CD14-positive monocyte (primary cell): ENCODE data around the gene PRSS23. TPM values are rescaled to one million over a fixed set of nuclear protein-coding genes. Genes with fewer than 3 reads are reported as not detected.
"Not testable (repeated sequence)": the region's sequence is repeated elsewhere in the genome, so short reads cannot be mapped to it uniquely, and the experiment has no call there.

ENCODE experiments used
- DNase-seq, 3 donors: peaks; one replicate each; pipeline ENCODE4 v3.0.0-alpha.2; 2011 to 2022
- H2AFZ ChIP-seq: 2 replicates; pipeline ENCODE4 v1.6.0; 2012; ENCODE audit warnings: mild to moderate bottlenecking, low read depth, low read length, inconsistent platforms; ENCODE audit not compliant: insufficient read depth, poor library complexity, severe bottlenecking
- H3K27ac ChIP-seq, 2 donors: 1 replicate in 1 of 2; 2 replicates in 1 of 2; pipeline ENCODE4 v1.5.1; 2012 to 2013; ENCODE audit warnings: low read length in 2 of 2, control low read depth in 1 of 2, inconsistent platforms in 1 of 2, low read depth in 1 of 2, mild to moderate bottlenecking in 1 of 2
- H3K27me3 ChIP-seq, 2 donors: one replicate each; pipeline versions ENCODE4 v1.6.0 to v1.6.1; 2011 to 2013; ENCODE audit warnings: low read length in 2 of 2; ENCODE audit not compliant: control insufficient read depth in 2 of 2, insufficient read depth in 2 of 2
- H3K36me3 ChIP-seq, 2 donors: replicated peaks in 1 of 2; 1 replicate in 1 of 2; 2 replicates in 1 of 2; pipeline versions ENCODE4 v1.5.1 to v1.6.1; 2012 to 2013; ENCODE audit warnings: low read length in 2 of 2, control low read depth in 1 of 2, inconsistent platforms in 1 of 2, mild to moderate bottlenecking in 1 of 2; ENCODE audit not compliant: insufficient read depth in 2 of 2, control insufficient read depth in 1 of 2
- H3K4me1 ChIP-seq, 2 donors: 1 replicate in 1 of 2; 2 replicates in 1 of 2; pipeline versions ENCODE4 v1.5.1 to v1.6.1; 2012 to 2013; ENCODE audit warnings: low read length in 2 of 2, control low read depth in 1 of 2, inconsistent platforms in 1 of 2, mild to moderate bottlenecking in 1 of 2, moderate library complexity in 1 of 2; ENCODE audit not compliant: insufficient read depth in 2 of 2, control insufficient read depth in 1 of 2
- H3K4me2 ChIP-seq: replicated peaks from 2 replicates; pipeline ENCODE3; 2012; ENCODE audit warnings: low read length, moderate library complexity, mild to moderate bottlenecking; ENCODE audit not compliant: poor library complexity, severe bottlenecking; ENCODE audit errors: extremely low read depth
- H3K4me3 ChIP-seq, 3 experiments: fragments of 200-600 bp in 1 of 3; sonication (generic) in 1 of 3; replicated peaks in 1 of 3; 1 replicate in 2 of 3; 2 replicates in 1 of 3; pipeline ENCODE4 v1.5.1; 2011 to 2013; ENCODE audit warnings: low read length in 3 of 3, mild to moderate bottlenecking in 3 of 3, control low read depth in 2 of 3, low read depth in 2 of 3, inconsistent platforms in 1 of 3, moderate library complexity in 1 of 3
- H3K79me2 ChIP-seq: 2 replicates; pipeline ENCODE4 v1.6.0; 2012; ENCODE audit warnings: mild to moderate bottlenecking, control low read depth, inconsistent platforms, low read length, moderate library complexity; ENCODE audit not compliant: insufficient read depth
- H3K9ac ChIP-seq: 2 replicates; pipeline ENCODE4 v1.6.0; 2017; ENCODE audit warnings: low read length, mild to moderate bottlenecking; ENCODE audit not compliant: insufficient read depth, poor library complexity, severe bottlenecking
- H3K9me3 ChIP-seq, 2 donors: replicated peaks in 1 of 2; 1 replicate in 1 of 2; 2 replicates in 1 of 2; pipeline versions ENCODE4 v1.5.1 to v1.6.1; 2012 to 2013; ENCODE audit warnings: low read length in 2 of 2, control low read depth in 1 of 2; ENCODE audit not compliant: control insufficient read depth in 1 of 2, insufficient read depth in 1 of 2
- H4K20me1 ChIP-seq: 2 replicates; pipeline ENCODE4 v1.6.0; 2012; ENCODE audit warnings: mild to moderate bottlenecking, low read length, control low read depth, moderate library complexity; ENCODE audit not compliant: insufficient read depth
- H3K27ac Mint-ChIP-seq, 7 donors: one replicate each; pipeline ENCODE4 v1.8.0; 2020; ENCODE audit warnings: mild to moderate bottlenecking in 7 of 7, mixed read lengths in 7 of 7, moderate library complexity in 6 of 7, inconsistent platforms in 2 of 7
- H3K27me3 Mint-ChIP-seq, 3 donors: one replicate each; pipeline ENCODE4 v1.8.0; 2021 to 2022; ENCODE audit warnings: low read depth in 3 of 3, mild to moderate bottlenecking in 3 of 3, mixed read lengths in 3 of 3, moderate library complexity in 3 of 3, inconsistent platforms in 1 of 3
- H3K36me3 Mint-ChIP-seq, 2 donors: one replicate each; pipeline ENCODE4 v1.8.0; 2020; ENCODE audit warnings: mixed read lengths in 2 of 2, inconsistent platforms in 1 of 2, mild to moderate bottlenecking in 1 of 2
- H3K4me1 Mint-ChIP-seq: one replicate; pipeline ENCODE4 v1.8.0; 2020; ENCODE audit warnings: mild to moderate bottlenecking, mixed read lengths
- H3K4me3 Mint-ChIP-seq, 2 donors: one replicate each; pipeline ENCODE4 v1.8.0; 2020; ENCODE audit warnings: mild to moderate bottlenecking in 2 of 2, mixed read lengths in 2 of 2, moderate library complexity in 1 of 2
- H3K9me3 Mint-ChIP-seq, 7 donors: one replicate each; pipeline ENCODE4 v1.8.0; 2020 to 2022; ENCODE audit warnings: mixed read lengths in 7 of 7, mild to moderate bottlenecking in 6 of 7, moderate library complexity in 6 of 7, inconsistent platforms in 2 of 7
- WGBS: methylation state at CpG from one replicate; pipeline ENCODE4 v1.1.5; 2013; ENCODE audit warnings: missing lambda C conversion rate; ENCODE audit not compliant: insufficient coverage; 5-methylcytosine and 5-hydroxymethylcytosine counted together
- intact Hi-C, 2 donors: fragments of 100-400 bp; cut with micrococcal nuclease; formaldehyde crosslinking; loops; one replicate each; pipeline versions ENCODE4 v1.15.0 to v1.15.1; 2023
- polyA plus RNA-seq, 3 donors: library from polyadenylated mRNA; depleted of rRNA in 1 of 3; unstranded in 2 of 3; stranded (reverse) in 1 of 3; fragments of 300-500 nt in 2 of 3; fragments of >200 nt in 1 of 3; fragmentation: Illumina TruSeq in 2 of 3; gene quantifications; 1 replicate in 2 of 3; 2 replicates in 1 of 3; pipeline ENCODE4 v1.2.3, GENCODE V29; 2012 to 2021
- TF ChIP-seq, protein P1 (sequence below): fragments of 200-600 bp; IDR thresholded peaks from one replicate; pipeline ENCODE4 v1.8.0; 2022; ENCODE audit warnings: antibody characterized with exemption, mild to moderate bottlenecking

The PRSS23 gene
- polyA plus RNA-seq, 3 donors, result 0.08 to 0.19 TPM; not detected in 1

DNA sequence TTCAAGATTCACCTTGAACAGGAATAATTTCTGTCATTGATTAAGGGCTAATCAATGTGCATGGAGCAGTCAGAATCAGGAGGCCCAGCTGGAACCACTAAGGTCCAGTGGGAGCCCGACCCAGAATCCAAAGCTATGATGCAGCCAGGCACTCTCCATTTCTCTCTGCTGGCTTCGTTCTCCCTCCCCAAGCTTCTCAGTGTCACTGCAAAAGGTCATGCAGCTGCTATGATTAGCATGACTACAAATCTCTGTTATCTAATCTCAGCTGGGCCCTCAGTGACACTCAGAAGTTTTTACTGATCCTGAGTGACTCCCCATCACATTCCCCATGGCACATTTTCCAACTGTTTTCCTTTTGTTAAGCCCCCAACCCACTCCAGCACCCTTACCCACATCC, 31.1 kb upstream of the PRSS23 start:
- H4K20me1 ChIP-seq, result no peaks in the 10 kb centered on the region
- H3K9me3 ChIP-seq, result no peaks in the 10 kb centered on the region
- no peaks in the 10 kb centered on the region for H3K36me3 ChIP-seq
- H3K79me2 ChIP-seq, result no peaks in the 10 kb centered on the region
- no peak overlapping the region for H3K9ac ChIP-seq
- Mint-ChIP-seq H3K36me3 (no peaks in the 10 kb centered on the region), H3K4me1 (no peaks in the 10 kb centered on the region), H3K27ac (no peak overlapping the region), H3K4me3 (no peak overlapping the region), H3K27me3 (peaks cover 0 to 2% (median 0%) of the 10 kb centered on the region in 3 donors), H3K9me3 (peaks cover 0 to 8% (median 2%) of the 10 kb centered on the region in 7 donors)
- intact Hi-C loops, result no loop called here
- H3K27ac ChIP-seq, result no peak overlapping the region
- WGBS, result 90% methylated on average over 2 of the region's 2 CpGs
- no peak for DNase-seq
- H3K27me3 ChIP-seq, result no peaks in the 10 kb centered on the region
- no peak overlapping the region for H2AFZ ChIP-seq
- TF ChIP-seq, protein P1, sequence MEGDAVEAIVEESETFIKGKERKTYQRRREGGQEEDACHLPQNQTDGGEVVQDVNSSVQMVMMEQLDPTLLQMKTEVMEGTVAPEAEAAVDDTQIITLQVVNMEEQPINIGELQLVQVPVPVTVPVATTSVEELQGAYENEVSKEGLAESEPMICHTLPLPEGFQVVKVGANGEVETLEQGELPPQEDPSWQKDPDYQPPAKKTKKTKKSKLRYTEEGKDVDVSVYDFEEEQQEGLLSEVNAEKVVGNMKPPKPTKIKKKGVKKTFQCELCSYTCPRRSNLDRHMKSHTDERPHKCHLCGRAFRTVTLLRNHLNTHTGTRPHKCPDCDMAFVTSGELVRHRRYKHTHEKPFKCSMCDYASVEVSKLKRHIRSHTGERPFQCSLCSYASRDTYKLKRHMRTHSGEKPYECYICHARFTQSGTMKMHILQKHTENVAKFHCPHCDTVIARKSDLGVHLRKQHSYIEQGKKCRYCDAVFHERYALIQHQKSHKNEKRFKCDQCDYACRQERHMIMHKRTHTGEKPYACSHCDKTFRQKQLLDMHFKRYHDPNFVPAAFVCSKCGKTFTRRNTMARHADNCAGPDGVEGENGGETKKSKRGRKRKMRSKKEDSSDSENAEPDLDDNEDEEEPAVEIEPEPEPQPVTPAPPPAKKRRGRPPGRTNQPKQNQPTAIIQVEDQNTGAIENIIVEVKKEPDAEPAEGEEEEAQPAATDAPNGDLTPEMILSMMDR, result no peak
- H3K4me2 ChIP-seq, result no peak overlapping the region
- no peaks in the 10 kb centered on the region for H3K4me1 ChIP-seq
- H3K4me3 ChIP-seq, result no peak overlapping the region

DNA sequence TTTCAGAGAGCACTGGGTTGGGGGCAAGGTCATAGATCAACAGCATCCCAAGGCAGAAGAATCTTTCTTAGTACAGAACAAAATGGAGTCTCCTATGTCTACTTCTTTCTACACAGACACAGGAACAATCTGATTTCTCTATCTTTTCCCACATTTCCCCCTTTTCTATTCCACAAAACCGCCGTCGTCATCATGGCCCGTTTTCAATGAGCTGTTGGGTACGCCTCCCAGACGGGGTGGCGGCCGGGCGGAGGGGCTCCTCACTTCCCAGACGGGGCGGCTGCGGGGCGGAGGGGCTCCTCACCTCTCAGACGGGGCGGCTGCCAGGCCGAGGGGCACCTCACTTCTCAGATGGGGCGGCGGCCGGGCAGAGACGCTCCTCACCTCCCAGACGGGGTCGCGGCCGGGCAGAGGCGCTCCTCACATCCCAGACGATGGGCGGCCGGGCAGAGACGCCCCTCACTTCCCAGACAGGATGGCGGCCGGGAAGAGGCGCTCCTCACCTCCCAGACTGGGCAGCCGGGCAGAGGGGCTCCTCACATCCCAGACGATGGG, 29.8 kb upstream of the PRSS23 start:
- H3K4me1 ChIP-seq, H3K9ac ChIP-seq, H3K27ac ChIP-seq, H3K4me1 Mint-ChIP-seq, H2AFZ ChIP-seq, H3K27me3 ChIP-seq, H3K9me3 Mint-ChIP-seq, H4K20me1 ChIP-seq, H3K36me3 ChIP-seq, H3K4me2 ChIP-seq, H3K79me2 ChIP-seq, H3K27ac Mint-ChIP-seq, intact Hi-C loops, H3K27me3 Mint-ChIP-seq, H3K4me3 Mint-ChIP-seq, H3K36me3 Mint-ChIP-seq, DNase-seq, H3K9me3 ChIP-seq, H3K4me3 ChIP-seq: not testable (repeated sequence)
- WGBS, result 98% methylated on average over 25 of the region's 34 CpGs
